K562 (cell line): ENCODE measurements around the gene DCXR. TPM values are rescaled to one million over a fixed set of nuclear protein-coding genes. Genes with fewer than 3 reads are reported as not detected.

ENCODE experiments used
- ATAC-seq: fragments of 200-7000 bp; cut with Tn5 transposase; 3 replicates; pipeline ENCODE4 v1.9.1; 2020; ENCODE audit warnings: moderate library complexity
- BruUV-seq: library from RNA; stranded (reverse); fragments of 400-500 nt; replicated peaks from 2 replicates; lab custom pipeline; 2021; lab: Mats Ljungman, UMichigan
- CTCF ChIA-PET: fragments of 300-600 bp; formaldehyde crosslinking; extraction: SDS; loops from one replicate; lab custom pipeline; 2021; ENCODE audit warnings: low intra/inter-chr PET ratio; lab: Yijun Ruan, JAX
- POLR2A ChIA-PET: fragments of 300-600, 350-650 bp; sonication (Branson Sonifier 250); formaldehyde crosslinking; extraction: SDS; loops from one replicate; lab custom pipeline; 2021; ENCODE audit warnings: antibody characterized with exemption, inconsistent platforms; lab: Yijun Ruan, JAX
- DNase-seq, 4 experiments: peaks; one replicate each; pipeline versions ENCODE4 v3.0.0 to v3.0.0-alpha.2; 2011 to 2018; ENCODE audit warnings: low spot score in 3 of 4, mixed read lengths in 3 of 4; ENCODE audit errors: extremely low read depth in 1 of 4
- FAIRE-seq: peaks from 2 replicates; lab custom pipeline; 2011; peaks lifted over from hg19 to GRCh38; lab: Jason Lieb, UNC
- H2AFZ ChIP-seq: 2 replicates; pipeline ENCODE4 v1.6.0; 2011; ENCODE audit warnings: low read depth, low read length, control low read depth, inconsistent platforms
- H3K27ac ChIP-seq: fragments of 200-600 bp; 3 replicates; pipeline ENCODE4 v1.8.0; 2011; ENCODE audit warnings: low read depth, mild to moderate bottlenecking, control low read depth, inconsistent platforms, low read length, moderate library complexity, mixed read lengths; ENCODE audit errors: extremely low read depth
- H3K27me3 ChIP-seq, 2 experiments: fragments of 300-600 bp in 1 of 2; 2 replicates in 1 of 2; 3 replicates in 1 of 2; pipeline versions ENCODE4 v1.6.0 to v1.8.0; 2011; ENCODE audit warnings: inconsistent platforms in 2 of 2, low read length in 2 of 2, mild to moderate bottlenecking in 1 of 2, mixed read lengths in 1 of 2, moderate library complexity in 1 of 2; ENCODE audit not compliant: control insufficient read depth in 2 of 2, insufficient read depth in 2 of 2
- H3K36me3 ChIP-seq: fragments of 300-600 bp; 3 replicates; pipeline ENCODE4 v1.8.0; 2011; ENCODE audit warnings: mild to moderate bottlenecking, low read length, inconsistent platforms; ENCODE audit not compliant: control insufficient read depth, insufficient read depth
- H3K4me1 ChIP-seq, 2 experiments: fragments of 200-600 bp in 1 of 2; replicated peaks in 1 of 2; 2 replicates in 1 of 2; 3 replicates in 1 of 2; pipeline versions ENCODE4 v1.5.1 to v1.8.0; 2011; ENCODE audit warnings: inconsistent platforms in 2 of 2, low read length in 2 of 2, mild to moderate bottlenecking in 1 of 2, mixed read lengths in 1 of 2, moderate library complexity in 1 of 2; ENCODE audit not compliant: control insufficient read depth in 2 of 2, insufficient read depth in 2 of 2
- H3K4me2 ChIP-seq: 2 replicates; pipeline ENCODE4 v1.6.1; 2011; ENCODE audit warnings: low read length, control low read depth, inconsistent platforms, mixed read lengths; ENCODE audit not compliant: insufficient read depth
- H3K4me3 ChIP-seq: fragments of 200-600 bp; sonication (generic), shearing (Covaris generic); 2 replicates; pipeline ENCODE4 v1.5.1; 2016; ENCODE audit warnings: control low read depth, inconsistent platforms
- H3K79me2 ChIP-seq: fragments of 200-600 bp; 3 replicates; pipeline ENCODE4 v1.8.0; 2011; ENCODE audit warnings: low read length, inconsistent platforms; ENCODE audit not compliant: control insufficient read depth, insufficient read depth
- H3K9ac ChIP-seq, 2 experiments: 2 replicates each; pipeline versions ENCODE4 v1.6.0 to v1.6.1; 2011; ENCODE audit warnings: low read depth in 2 of 2, low read length in 2 of 2, control low read depth in 1 of 2, inconsistent platforms in 1 of 2, mild to moderate bottlenecking in 1 of 2, mixed read lengths in 1 of 2; ENCODE audit not compliant: insufficient read depth in 1 of 2
- H3K9me1 ChIP-seq: one replicate; pipeline ENCODE4 v1.6.0; 2011; ENCODE audit warnings: inconsistent platforms, mild to moderate bottlenecking, low read length, moderate library complexity; ENCODE audit not compliant: control insufficient read depth, insufficient read depth
- H3K9me3 ChIP-seq: replicated peaks from 2 replicates; pipeline ENCODE4 v1.5.1; 2011; ENCODE audit warnings: low read depth, low read length, inconsistent platforms; ENCODE audit not compliant: control insufficient read depth, insufficient read depth
- H4K20me1 ChIP-seq: replicated peaks from 2 replicates; pipeline ENCODE4 v1.6.1; 2011; ENCODE audit warnings: low read length, inconsistent platforms, mixed read lengths; ENCODE audit not compliant: control insufficient read depth, insufficient read depth
- ESRRA ChIP-seq: fragments of 450-650 bp; IDR thresholded peaks from 2 replicates; pipeline ENCODE4 v1.6.1; 2014; ENCODE audit warnings: low read depth, mild to moderate bottlenecking, moderate library complexity, borderline replicate concordance
- HCFC1 ChIP-seq: IDR thresholded peaks from 2 replicates; pipeline ENCODE4 v1.6.1; 2012; ENCODE audit warnings: low read depth, low read length, improper control_type of control experiment
- ILK ChIP-seq: fragments of 450-650 bp; IDR thresholded peaks from 2 replicates; pipeline ENCODE4 v1.6.1; 2016; ENCODE audit warnings: missing genetic modification characterization, low read depth, mild to moderate bottlenecking, missing compliant biosample characterization, moderate library complexity, borderline replicate concordance
- PREB ChIP-seq: sonication (generic); formaldehyde crosslinking; IDR thresholded peaks from 2 replicates; pipeline ENCODE4 v1.8.1; 2023; ENCODE audit warnings: mild to moderate bottlenecking, missing genetic modification reagents
- RNF2 ChIP-seq: sonication (generic); IDR thresholded peaks from 2 replicates; pipeline ENCODE4 v1.6.1; 2016
- SIN3A ChIP-seq, 2 experiments: fragments of 150-350 bp in 1 of 2; IDR thresholded peaks; 2 replicates each; pipeline ENCODE4 v1.6.1; 2011 to 2016; ENCODE audit warnings: borderline replicate concordance in 2 of 2, low read depth in 2 of 2, low read length in 2 of 2, mild to moderate bottlenecking in 2 of 2, moderate library complexity in 2 of 2; ENCODE audit not compliant: control insufficient read depth in 1 of 2
- SIX5 ChIP-seq, 2 experiments: IDR thresholded peaks; 2 replicates each; pipeline ENCODE4 v1.6.1; 2011; ENCODE audit warnings: low read length in 2 of 2, borderline replicate concordance in 1 of 2, low read depth in 1 of 2, mild to moderate bottlenecking in 1 of 2, moderate library complexity in 1 of 2; ENCODE audit not compliant: insufficient read depth in 1 of 2
- USF1 ChIP-seq: sonication (generic); formaldehyde crosslinking; IDR thresholded peaks from 2 replicates; pipeline ENCODE4 v1.9.0; 2022; ENCODE audit warnings: mild to moderate bottlenecking, missing genetic modification reagents
- ZBTB17 ChIP-seq: fragments of 450-650 bp; formaldehyde crosslinking; IDR thresholded peaks from 2 replicates; pipeline ENCODE4 v1.4.0; 2020; ENCODE audit warnings: mild to moderate bottlenecking
- ZMIZ1 ChIP-seq, 2 experiments: fragments of 150-350 bp in 1 of 2; IDR thresholded peaks; 2 replicates each; pipeline ENCODE4 v1.6.1; 2012 to 2016; ENCODE audit warnings: low read depth in 2 of 2, low read length in 2 of 2, mild to moderate bottlenecking in 1 of 2, moderate library complexity in 1 of 2
- ZNF354B ChIP-seq: fragments of 250-450 bp; sonication (Bioruptor Pico); IDR thresholded peaks from 2 replicates; pipeline ENCODE4 v1.4.0; 2020
- WGBS: fragments of 100-300 bp; shearing (Covaris generic); methylation state at CpG from one replicate; pipeline ENCODE4 v1.1.6; 2016; ENCODE audit warnings: low coverage, mixed read lengths; ENCODE audit not compliant: insufficient coverage; ENCODE audit errors: missing lambda C conversion rate; 5-methylcytosine and 5-hydroxymethylcytosine counted together
- in situ Hi-C: fragments of 300-500 bp; cut with MboI; formaldehyde crosslinking; loops from 4 replicates; pipeline ENCODE4 v1.15.0; 2018; ENCODE audit warnings: inconsistent platforms, mixed read lengths
- intact Hi-C: fragments of 100-400 bp; cut with micrococcal nuclease; formaldehyde crosslinking; loops from 2 replicates; pipeline ENCODE4 v1.14.2; 2022
- polyA plus RNA-seq, 8 experiments: library from polyadenylated mRNA; depleted of rRNA in 4 of 8; stranded (reverse) in 5 of 8; unstranded in 3 of 8; fragments of >200 nt; fragmentation: Nextera tagmentation in 2 of 8; fragmentation: Illumina TruSeq in 1 of 8; extraction: Ambion mirVana in 2 of 8; extraction: Trizol in 1 of 8; gene quantifications; 2 replicates each; pipeline versions ENCODE4 v1.2.1 to v1.2.3, GENCODE V29; 2011 to 2014; ENCODE audit warnings: inconsistent platforms in 1 of 8, missing spikeins in 1 of 8
- total RNA-seq, 7 experiments: library from RNA; depleted of rRNA in 6 of 7; stranded (reverse); fragments of >200 nt in 6 of 7; fragmentation: Illumina TruSeq in 2 of 7; extraction: Trizol in 2 of 7; gene quantifications; 2 replicates each; pipeline versions ENCODE4 v1.2.1 to v1.2.3, GENCODE V29; 2011 to 2021; ENCODE audit warnings: low replicate concordance in 1 of 7

Gene DCXR
- total and polyA plus RNA-seq, 9 of the 15 experiments (the other 6 are each of a cell fraction or from before 2014, with no cell fraction given): 21.3 to 274 (median 156) TPM

GRCh38 chr17:81994593-81995462 is 42.7 kb downstream of the DCXR start:
- 88% methylated on average over 28 of the region's 39 CpGs for WGBS

More at GRCh38 chr17:81994593-81995462, 42.7 kb downstream of the DCXR start:
- Histone ChIP-seq H3K4me1 (peaks cover 0 to 64% of the 10 kb centered on the region in 2 experiments; a peak in 2 of 5 replicates), H3K27ac (no peak overlapping the region), H3K79me2 (no peaks in the 10 kb centered on the region), H3K9me3 (no peaks in the 10 kb centered on the region), H3K9me1 (peaks cover 3% of the 10 kb centered on the region), H2AFZ (no peak overlapping the region), H3K4me2 (no peak overlapping the region), H3K9ac (peak overlapping the region in 1 of 2 experiments; percentile 56; a peak in 1 of 4 replicates), H3K36me3 (peaks cover 10% of the 10 kb centered on the region; the same call in 1 of the 3 replicates), H3K27me3 (no peaks in the 10 kb centered on the region), H4K20me1 (no peaks in the 10 kb centered on the region), H3K4me3 (no peak overlapping the region)
- no TSS peak for BruUV-seq
- in situ Hi-C loops (no loop called here), intact Hi-C loops (no loop called here)
- ChIA-PET CTCF (no interaction called here), POLR2A (no interaction called here)
- TF ChIP-seq ZBTB17 (CRISPR knock-in tag): no peak
- TF ChIP-seq SIX5 (IDR thresholded peaks at IDR 0.05; ENCODE audit: borderline replicate concordance in 1 of 2, insufficient read depth in 1 of 2, low read depth in 1 of 2, low read length in 2 of 2): no peak
- TF ChIP-seq PREB (CRISPR knock-in tag): no peak
- TF ChIP-seq HCFC1: no peak
- no peak for TF ChIP-seq RNF2
- TF ChIP-seq ZNF354B (CRISPR knock-in tag): no peak
- no peak for TF ChIP-seq ILK (tag)
- no peak for TF ChIP-seq ESRRA
- TF ChIP-seq ZMIZ1 (IDR thresholded peaks at IDR 0.05; ENCODE audit: low read depth in 2 of 2, low read length in 2 of 2): no peak
- TF ChIP-seq USF1 (CRISPR knock-in tag): no peak
- no peak for TF ChIP-seq SIN3A (IDR thresholded peaks at IDR 0.05; ENCODE audit: borderline replicate concordance in 2 of 2, control insufficient read depth in 1 of 2, low read depth in 2 of 2, low read length in 2 of 2)
- DNase-seq (no peak), ATAC-seq (no peak), FAIRE-seq (no peak)
